ENCODE data around the gene PHF3.

Gene PHF3

DNA sequence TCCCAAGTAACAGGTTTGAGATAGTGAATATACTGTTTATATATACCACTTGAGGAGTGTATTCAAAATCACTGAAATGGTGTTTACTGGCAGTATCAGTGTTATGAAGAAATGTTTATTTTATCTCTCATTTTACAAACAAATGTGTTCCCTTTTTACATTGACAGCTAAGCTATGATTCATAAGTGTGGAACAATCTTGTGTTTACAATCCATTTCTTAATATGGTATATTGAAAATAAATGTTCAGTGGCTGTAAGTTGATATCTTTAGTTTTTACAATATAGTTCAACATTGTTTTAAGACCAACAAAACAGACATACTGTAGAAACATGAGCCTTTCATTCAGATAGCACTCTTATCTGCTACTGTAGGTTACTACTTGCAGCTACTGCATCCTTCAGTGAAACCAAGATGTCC, 14.3 kb downstream of the PHF3 start:
- Histone ChIP-seq H4K20me1 (ENCODE audit: insufficient read depth, low read length, poor library complexity, severe bottlenecking) (peaks cover 96% of the 10 kb centered on the region), H3K36me3 (ENCODE audit: insufficient read depth, low read length) (peaks cover 9% of the 10 kb centered on the region; the same call in 1 of the 2 replicates), H3K9ac (ENCODE audit: low read depth, low read length, poor library complexity, severe bottlenecking) (no peak overlapping the region)

GRCh38 chr6:63652980-63653379, 17.4 kb downstream of the PHF3 start:
- peaks cover 4% of the 10 kb centered on the region; the same call in 1 of the 2 replicates for H3K9me3 ChIP-seq (ENCODE audit: insufficient read depth, low read depth, low read length)
- H4K20me1 ChIP-seq (ENCODE audit: insufficient read depth, low read length, poor library complexity, severe bottlenecking): peaks cover 93% of the 10 kb centered on the region
- H3K4me2 ChIP-seq (ENCODE audit: low read depth, low read length, poor library complexity, severe bottlenecking): no peak overlapping the region
- no peaks in the 10 kb centered on the region for H3F3A ChIP-seq (ENCODE audit: low read depth)
- H3K27me3 ChIP-seq (ENCODE audit: insufficient read depth, low read length, poor library complexity, severe bottlenecking): no peaks in the 10 kb centered on the region
- H3K36me3 ChIP-seq (ENCODE audit: insufficient read depth, low read length): peaks cover 4% of the 10 kb centered on the region; the same call in 1 of the 2 replicates
- H3K4me1 ChIP-seq (ENCODE audit: insufficient read depth, low read length, poor library complexity, severe bottlenecking): peaks cover 6% of the 10 kb centered on the region
- no peaks in the 10 kb centered on the region for H3K9me2 ChIP-seq (replicated peaks; ENCODE audit: low read depth, low read length)
- no peak overlapping the region for H3K4me3 ChIP-seq (ENCODE audit: low read length, poor library complexity, severe bottlenecking)
- peaks cover 100% of the 10 kb centered on the region for H3K79me2 ChIP-seq (ENCODE audit: insufficient read depth, low read length)
- no peak overlapping the region for H2AFZ ChIP-seq (ENCODE audit: low read length)
- no peak overlapping the region for H3K9ac ChIP-seq (ENCODE audit: low read depth, low read length, poor library complexity, severe bottlenecking)
- no peak for TF ChIP-seq EZH2phosphoT487 (IDR thresholded peaks at IDR 0.05; ENCODE audit: borderline replicate concordance)
- no peak for TF ChIP-seq CTCF (conservative IDR thresholded peaks at IDR 0.05; ENCODE audit: low read length)

More for the DNA sequence above, 14.3 kb downstream of the PHF3 start:
- TF ChIP-seq CTCF (conservative IDR thresholded peaks at IDR 0.05; ENCODE audit: low read length) (no peak), EZH2phosphoT487 (IDR thresholded peaks at IDR 0.05; ENCODE audit: borderline replicate concordance) (no peak)
- Histone ChIP-seq H3K27me3 (ENCODE audit: insufficient read depth, low read length, poor library complexity, severe bottlenecking) (no peaks in the 10 kb centered on the region), H3K9me2 (replicated peaks; ENCODE audit: low read depth, low read length) (no peaks in the 10 kb centered on the region), H3F3A (ENCODE audit: low read depth) (no peaks in the 10 kb centered on the region), H2AFZ (ENCODE audit: low read length) (no peak overlapping the region), H3K4me3 (ENCODE audit: low read length, poor library complexity, severe bottlenecking) (no peak overlapping the region), H3K9me3 (ENCODE audit: insufficient read depth, low read depth, low read length) (peaks cover 4% of the 10 kb centered on the region; the same call in 1 of the 2 replicates), H3K4me1 (ENCODE audit: insufficient read depth, low read length, poor library complexity, severe bottlenecking) (peaks cover 18% of the 10 kb centered on the region), H3K4me2 (ENCODE audit: low read depth, low read length, poor library complexity, severe bottlenecking) (no peak overlapping the region), H3K79me2 (ENCODE audit: insufficient read depth, low read length) (peaks cover 98% of the 10 kb centered on the region)

GRCh38 chr6:63660757-63661156, 25.2 kb downstream of the PHF3 start:
- H3K9me3 ChIP-seq (ENCODE audit: insufficient read depth, low read depth, low read length): no peaks in the 10 kb centered on the region
- H3K36me3 ChIP-seq (ENCODE audit: insufficient read depth, low read length): no peaks in the 10 kb centered on the region
- no peaks in the 10 kb centered on the region for H3K27me3 ChIP-seq (ENCODE audit: insufficient read depth, low read length, poor library complexity, severe bottlenecking)
- H2AFZ ChIP-seq (ENCODE audit: low read length): no peak overlapping the region
- H3K4me2 ChIP-seq (ENCODE audit: low read depth, low read length, poor library complexity, severe bottlenecking): no peak overlapping the region
- H3K9me2 ChIP-seq (replicated peaks; ENCODE audit: low read depth, low read length): no peaks in the 10 kb centered on the region
- no peak overlapping the region for H3K4me3 ChIP-seq (ENCODE audit: low read length, poor library complexity, severe bottlenecking)
- no peaks in the 10 kb centered on the region for H3F3A ChIP-seq (ENCODE audit: low read depth)
- peaks cover 96% of the 10 kb centered on the region for H3K79me2 ChIP-seq (ENCODE audit: insufficient read depth, low read length)
- H3K9ac ChIP-seq (ENCODE audit: low read depth, low read length, poor library complexity, severe bottlenecking): no peak overlapping the region
- TF ChIP-seq CTCF (conservative IDR thresholded peaks at IDR 0.05; ENCODE audit: low read length) (no peak), EZH2phosphoT487 (IDR thresholded peaks at IDR 0.05; ENCODE audit: borderline replicate concordance) (no peak)
- peaks cover 15% of the 10 kb centered on the region for H3K4me1 ChIP-seq (ENCODE audit: insufficient read depth, low read length, poor library complexity, severe bottlenecking)
- peaks cover 98% of the 10 kb centered on the region for H4K20me1 ChIP-seq (ENCODE audit: insufficient read depth, low read length, poor library complexity, severe bottlenecking)

Measured in Loucy (cell line).